IPS-NIHi7 (cell line): ENCODE data around the gene NFIL3.

Experiments used
- DNase-seq: peaks from one replicate; pipeline ENCODE4 v3.0.0; 2012; ENCODE audit warnings: mixed read lengths; ENCODE audit errors: extremely low spot score

Gene NFIL3

DNA sequence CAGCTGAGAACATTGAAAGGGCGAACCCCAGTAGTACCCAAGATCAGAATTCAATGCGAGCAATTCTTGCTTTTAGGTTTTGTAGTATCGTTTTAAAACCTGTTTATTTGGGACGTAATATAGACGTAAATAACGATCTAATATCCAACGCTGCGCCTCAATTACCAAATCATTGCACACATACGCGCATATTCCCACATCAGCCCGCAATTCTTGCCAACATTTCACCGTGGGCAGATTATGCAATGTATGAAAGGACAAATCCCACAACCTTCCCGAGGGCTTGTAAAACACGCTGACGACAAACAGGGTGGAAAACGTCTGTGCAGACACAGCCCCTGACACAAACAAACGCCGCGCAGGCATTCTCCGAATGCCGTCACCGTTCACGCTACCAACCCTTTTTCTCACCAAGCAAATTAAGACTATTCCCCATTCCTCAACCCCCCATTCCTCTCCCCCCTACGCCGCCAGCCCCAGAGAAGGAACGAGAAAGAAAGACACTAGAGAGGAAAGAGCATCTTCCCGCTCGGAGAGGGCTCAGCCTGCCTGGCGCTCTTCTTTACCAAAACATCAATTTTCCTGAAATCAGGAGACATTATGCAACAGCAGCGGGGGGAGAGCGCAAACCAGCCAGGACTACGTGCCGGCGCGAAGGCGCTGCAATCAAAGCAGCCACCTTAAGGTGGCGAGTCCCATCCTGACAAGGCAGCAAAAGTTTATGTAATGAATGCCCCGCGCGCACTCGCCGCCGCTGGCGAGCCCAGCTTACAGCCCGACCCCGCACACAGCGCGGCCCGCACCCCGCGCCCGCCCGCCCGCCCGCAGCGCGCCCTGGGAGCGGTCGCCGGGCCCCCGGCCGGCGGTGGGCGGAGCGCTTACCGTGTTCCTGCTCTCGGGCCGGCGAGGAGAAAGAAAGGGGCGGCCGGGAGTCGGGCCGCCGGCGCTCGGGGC lies 597 bp downstream of the NFIL3 start:
- peak; percentile 32 for DNase-seq

DNA sequence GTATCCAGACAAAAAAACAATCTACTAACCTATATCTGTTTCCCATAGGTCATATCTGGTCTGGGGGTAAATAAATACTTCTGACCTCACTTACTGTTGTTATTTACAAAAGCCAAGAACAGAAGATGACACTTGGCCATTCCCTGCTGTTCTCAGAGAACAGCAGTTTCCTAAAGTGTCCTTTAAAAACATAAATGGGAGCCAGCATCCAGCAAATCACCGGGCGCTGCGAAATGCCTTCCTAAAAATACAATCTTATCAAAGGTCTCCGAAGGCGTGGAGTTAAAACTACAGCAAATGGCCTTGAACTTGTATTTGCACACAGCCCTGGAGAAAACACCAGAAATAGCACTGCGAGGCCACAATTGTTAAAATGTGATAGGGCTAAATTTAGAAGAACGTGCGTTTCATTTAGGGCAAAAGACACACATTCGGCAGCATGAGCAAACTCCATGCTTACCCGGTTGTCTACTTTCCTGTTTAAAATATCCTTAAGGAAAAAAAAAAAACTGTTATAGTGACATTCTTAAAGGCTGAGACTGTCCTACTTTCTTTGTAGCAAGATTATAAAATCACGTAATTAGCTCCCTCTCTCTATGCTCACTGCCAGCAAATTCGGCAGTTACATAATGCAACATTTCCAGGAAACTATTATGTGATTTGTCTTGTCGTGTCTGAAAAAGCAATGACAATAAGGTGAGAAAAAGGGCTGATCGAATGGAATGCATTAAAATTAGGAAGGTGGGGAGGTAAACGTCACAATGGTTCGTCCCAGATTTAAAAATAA lies 1.5 kb downstream of the NFIL3 start:
- DNase-seq = no peak

DNA sequence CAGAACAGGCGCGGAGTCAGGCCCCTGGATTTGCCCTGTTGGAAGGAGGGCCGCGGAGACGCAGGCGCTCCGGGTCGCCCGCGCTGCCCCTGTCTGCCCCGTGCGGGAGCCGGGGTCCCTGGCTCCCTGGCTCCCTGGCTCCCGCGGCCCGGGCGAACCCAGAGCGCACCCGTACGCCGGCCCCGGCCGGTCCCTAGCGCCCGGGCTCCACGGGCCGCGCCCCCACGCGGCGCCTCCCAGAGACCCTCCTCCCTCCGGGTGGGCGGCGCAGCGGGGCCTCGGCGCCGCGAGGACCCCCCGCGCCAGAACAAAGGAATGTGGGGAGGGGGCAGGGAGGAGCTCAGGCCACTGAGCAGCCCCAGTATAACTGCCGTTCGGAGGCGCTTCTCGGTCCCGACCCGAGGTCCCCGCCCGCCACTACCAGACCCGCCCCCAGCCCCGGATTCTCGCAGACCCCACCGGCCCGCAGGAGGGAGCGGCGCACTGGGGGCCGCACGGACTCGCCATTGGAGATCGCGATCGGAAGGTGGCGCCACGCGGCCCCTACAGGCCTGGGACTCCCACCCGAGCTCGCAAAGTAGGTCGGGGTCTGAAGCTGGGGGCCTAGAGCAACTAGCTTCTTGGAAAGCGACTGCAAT lies 2.4 kb downstream of the NFIL3 start:
- DNase-seq = peak; percentile 63

DNA sequence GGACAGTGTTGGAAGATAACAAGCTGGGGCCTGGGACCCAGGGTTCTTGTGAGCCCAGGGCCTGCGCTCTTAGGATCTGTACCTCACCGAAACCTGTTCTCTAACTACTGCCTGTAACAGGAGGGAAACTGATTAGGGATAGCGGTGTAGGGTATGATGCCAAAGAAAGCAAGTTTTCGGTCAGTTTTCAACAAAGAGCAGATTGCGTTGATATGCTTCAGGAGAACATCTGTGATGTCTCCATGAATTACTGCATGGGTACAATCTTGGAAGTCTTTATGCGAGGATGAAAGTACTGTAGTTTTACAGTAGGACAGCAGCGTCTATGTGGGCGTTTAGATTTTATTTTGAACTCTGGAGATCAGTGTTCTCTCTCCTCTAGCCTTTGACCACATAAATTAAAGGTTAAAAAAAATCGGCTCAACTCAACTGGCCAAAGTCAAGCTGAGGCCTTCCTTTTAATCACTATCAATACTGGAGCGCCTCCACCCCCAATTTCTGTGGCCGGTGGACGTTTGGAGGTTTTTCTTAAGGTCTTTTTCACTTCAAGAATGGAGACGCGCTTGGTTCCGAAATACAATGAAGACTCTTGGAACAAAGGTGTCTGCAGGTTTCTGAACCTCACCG lies 3.0 kb downstream of the NFIL3 start:
- no peak for DNase-seq

DNA sequence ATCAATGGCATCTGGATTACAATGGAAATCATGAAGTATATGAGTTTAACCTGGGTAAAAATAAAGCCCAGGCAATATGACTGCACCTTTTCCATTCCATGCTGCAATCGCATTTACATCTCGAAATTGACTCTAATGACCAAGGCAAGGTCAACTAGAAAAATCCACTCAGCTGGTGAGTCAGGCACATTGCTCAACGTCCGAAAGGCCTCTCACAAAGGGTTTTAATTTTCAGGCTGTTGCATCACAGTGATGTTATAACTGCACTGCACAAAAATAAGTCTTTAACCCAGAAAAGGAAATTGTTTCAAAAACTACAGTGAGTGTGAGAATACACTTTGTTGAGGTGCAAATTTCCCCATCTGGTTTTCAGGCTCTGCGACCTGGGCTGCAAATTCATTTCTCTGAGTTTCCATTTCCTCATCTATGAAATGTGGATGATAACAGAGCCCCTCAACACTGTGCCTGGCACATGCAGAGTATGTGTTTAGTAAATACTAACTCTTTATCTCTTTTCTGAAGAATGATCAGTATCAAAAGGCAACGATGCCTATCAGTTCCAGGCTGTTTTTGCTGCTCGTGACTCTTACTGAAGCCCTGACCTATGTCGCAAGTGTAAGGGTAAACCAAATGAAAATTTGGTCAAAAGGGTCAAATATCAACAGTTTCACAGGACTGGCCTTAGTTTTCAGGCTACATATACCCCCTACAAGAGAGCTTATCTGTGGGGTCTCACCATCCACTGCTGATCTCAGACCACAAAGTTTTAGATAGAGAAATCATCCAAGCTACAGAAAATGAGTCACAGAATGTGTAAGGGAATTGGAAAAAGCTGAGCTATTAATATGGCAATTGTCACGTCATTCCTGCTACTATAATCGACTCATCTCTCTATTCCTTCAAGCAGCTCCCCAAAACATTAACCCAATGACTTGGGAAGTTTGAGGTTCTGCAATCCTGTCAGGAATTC lies 4.1 kb downstream of the NFIL3 start:
- DNase-seq = no peak

DNA sequence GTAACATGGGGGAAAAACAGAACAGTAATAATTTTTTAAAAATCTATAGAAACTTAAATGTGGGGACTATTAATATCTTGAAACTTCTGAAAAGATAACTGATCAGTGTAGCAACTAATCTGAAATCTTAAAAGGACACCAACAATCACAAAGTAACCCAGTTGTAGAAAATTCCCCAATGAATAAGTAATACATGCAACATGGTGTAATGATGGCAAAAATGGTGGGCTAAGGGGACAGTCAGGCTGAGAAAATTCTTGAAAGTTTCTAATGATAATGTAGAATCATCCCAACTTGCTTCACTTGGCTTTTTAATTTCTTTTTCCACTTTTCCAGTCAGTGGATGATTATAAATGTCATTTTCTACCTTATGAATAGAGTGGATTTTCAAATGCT lies 5.4 kb downstream of the NFIL3 start:
- DNase-seq = no peak

- DNase-seq = no peak
Observed at GRCh38 chr9:91417602-91418214, 5.9 kb downstream of the NFIL3 start.

DNA sequence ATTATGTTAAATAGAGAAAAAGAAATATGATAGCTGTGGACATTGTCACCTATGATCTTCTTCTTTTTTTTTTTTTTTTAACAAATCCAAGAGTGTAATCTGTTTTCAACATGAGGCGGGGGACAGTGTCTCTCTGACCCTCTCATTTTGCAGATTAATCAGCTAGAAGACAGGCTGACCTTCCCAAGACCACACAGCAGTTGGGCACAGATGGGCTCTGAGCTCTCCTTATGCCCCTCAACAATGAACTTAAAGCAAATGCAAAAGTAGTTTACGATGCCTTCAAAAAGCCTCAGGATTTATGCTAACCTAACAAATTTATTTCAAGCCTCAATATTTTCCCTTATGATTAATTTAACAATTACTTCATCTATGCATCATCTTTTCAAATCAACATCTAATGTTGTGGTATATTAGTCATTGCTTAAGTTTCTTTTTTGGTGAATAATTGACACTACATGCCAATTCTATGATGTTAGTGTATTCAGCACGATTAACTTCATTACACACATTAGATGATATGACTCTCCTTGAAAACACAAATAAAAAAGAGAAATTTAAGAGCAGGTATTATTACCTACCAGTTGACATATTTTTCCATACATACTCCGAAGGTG lies 7.4 kb downstream of the NFIL3 start:
- no peak for DNase-seq

DNA sequence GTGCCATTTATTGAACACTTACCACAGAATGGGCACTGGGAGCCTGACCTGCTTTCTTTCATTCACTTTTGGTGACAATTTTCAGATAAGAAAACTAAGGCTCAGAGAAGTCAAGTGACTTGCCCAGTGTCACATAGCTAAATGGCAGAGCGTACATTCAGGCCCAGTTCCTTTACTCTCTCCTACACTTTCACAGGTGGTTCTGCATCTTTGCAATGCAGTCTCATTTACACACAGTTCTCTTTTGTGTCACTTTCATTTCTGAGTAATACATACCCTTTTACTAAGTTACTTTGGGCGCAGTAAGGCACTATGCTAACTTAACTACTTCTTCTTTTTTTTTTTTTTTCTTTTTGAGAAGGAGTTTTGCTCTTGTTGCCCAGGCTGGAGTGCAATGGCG lies 8.3 kb downstream of the NFIL3 start:
- no peak for DNase-seq

- no peak for DNase-seq
Observed at GRCh38 chr9:91412941-91413340, 10.7 kb downstream of the NFIL3 start.

- no peak for DNase-seq
Observed at GRCh38 chr9:91411096-91411771, 12.4 kb downstream of the NFIL3 start.

- DNase-seq = no peak
Observed at GRCh38 chr9:91410161-91410560, 13.5 kb downstream of the NFIL3 start.

- no peak for DNase-seq
Observed at GRCh38 chr9:91408475-91408874, 15.2 kb downstream of the NFIL3 start.

DNA sequence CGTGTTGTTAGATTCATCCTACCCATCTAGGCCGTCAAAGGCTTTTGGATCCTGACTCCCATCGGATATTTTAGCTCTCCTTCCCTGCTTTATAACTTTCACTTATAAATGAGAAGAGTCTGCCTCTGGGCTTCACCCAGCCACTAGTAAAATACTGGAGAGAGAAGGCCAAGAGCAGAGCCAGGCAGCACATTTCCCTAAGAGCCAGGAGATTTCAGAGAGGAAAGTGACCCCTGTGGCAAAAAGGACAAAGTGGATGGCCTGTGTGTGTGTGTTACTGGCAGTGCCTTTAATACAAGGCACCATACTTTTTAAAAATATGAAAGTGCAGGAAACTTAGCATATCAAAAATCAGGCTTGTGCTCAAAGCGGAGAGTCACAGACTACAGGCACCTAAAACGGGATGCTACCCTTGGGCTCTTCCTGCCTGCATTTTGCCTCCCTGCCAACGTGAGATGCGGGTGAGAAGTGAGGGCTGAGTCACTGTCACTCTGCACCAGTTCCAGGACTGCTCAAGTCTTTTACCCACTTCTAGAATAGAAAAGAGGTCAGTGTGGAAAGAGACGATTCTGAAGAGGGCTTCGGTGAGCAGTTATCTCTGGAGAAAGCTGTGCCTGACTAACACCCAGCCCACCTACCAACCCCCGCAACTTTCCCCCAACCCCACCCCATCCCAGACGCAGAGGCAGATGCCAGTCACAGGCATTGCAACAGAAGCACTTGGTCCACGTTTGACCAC lies 15.9 kb downstream of the NFIL3 start:
- no peak for DNase-seq

GRCh38 chr9:91405343-91406077 lies 18.1 kb downstream of the NFIL3 start:
- no peak for DNase-seq

GRCh38 chr9:91403665-91404543 lies 19.7 kb downstream of the NFIL3 start:
- no peak for DNase-seq

- no peak for DNase-seq
Observed at GRCh38 chr9:91398926-91399325, 24.7 kb downstream of the NFIL3 start.
